Ammon's horn (tissue), 1 donor: ENCODE results near the gene NLGN1.
"Not testable (repeated sequence)": the region's sequence is repeated elsewhere in the genome, so short reads cannot be mapped to it uniquely, and the experiment has no call there.

Experiments used
- DNase-seq: peaks from one replicate; pipeline ENCODE4 v3.0.0-alpha.2; 2016; ENCODE audit warnings: low spot score

The NLGN1 gene

GRCh38 chr3:173430576-173430975 is 33.0 kb downstream of the NLGN1 start:
- DNase-seq = no peak

GRCh38 chr3:173439004-173439403 is 41.5 kb downstream of the NLGN1 start:
- no peak for DNase-seq

- no peak for DNase-seq
Observed at GRCh38 chr3:173440514-173440913, 43.0 kb downstream of the NLGN1 start.

GRCh38 chr3:173451561-173451960 is 54.0 kb downstream of the NLGN1 start:
- DNase-seq = not testable (repeated sequence)

- no peak for DNase-seq
Observed at GRCh38 chr3:173463250-173463649, 65.7 kb downstream of the NLGN1 start.

GRCh38 chr3:173465112-173465511 is 67.6 kb downstream of the NLGN1 start:
- DNase-seq = no peak

- DNase-seq = no peak
Observed at GRCh38 chr3:173465898-173466678, 68.5 kb downstream of the NLGN1 start.

GRCh38 chr3:173467501-173467900 is 70.0 kb downstream of the NLGN1 start:
- DNase-seq = no peak

- DNase-seq = no peak
Observed at GRCh38 chr3:173473237-173473636, 75.7 kb downstream of the NLGN1 start.

GRCh38 chr3:173479301-173479700 is 81.8 kb downstream of the NLGN1 start:
- DNase-seq = no peak

- DNase-seq = no peak
Observed at GRCh38 chr3:173501931-173502489, 104.5 kb downstream of the NLGN1 start.

GRCh38 chr3:173502983-173503568 is 105.5 kb downstream of the NLGN1 start:
- no peak for DNase-seq

- DNase-seq = no peak
Observed at GRCh38 chr3:173510565-173510964, 113.0 kb downstream of the NLGN1 start.

GRCh38 chr3:173513123-173513522 is 115.6 kb downstream of the NLGN1 start:
- DNase-seq = no peak

- DNase-seq = no peak
Observed at GRCh38 chr3:173529062-173529711, 131.6 kb downstream of the NLGN1 start.

GRCh38 chr3:173531602-173532001 is 134.1 kb downstream of the NLGN1 start:
- DNase-seq = no peak

GRCh38 chr3:173538410-173538809 is 140.9 kb downstream of the NLGN1 start:
- DNase-seq = no peak

GRCh38 chr3:173545590-173545989 is 148.0 kb downstream of the NLGN1 start:
- not testable (repeated sequence) for DNase-seq

GRCh38 chr3:173547070-173547469 is 149.5 kb downstream of the NLGN1 start:
- no peak for DNase-seq

GRCh38 chr3:173548261-173548660 is 150.7 kb downstream of the NLGN1 start:
- no peak for DNase-seq

- no peak for DNase-seq
Observed at GRCh38 chr3:173552526-173552925, 155.0 kb downstream of the NLGN1 start.

- DNase-seq = peak; percentile 47
Observed at GRCh38 chr3:173553635-173554280, 156.2 kb downstream of the NLGN1 start.
